ENCODE measurements around the gene SP2.

DNA sequence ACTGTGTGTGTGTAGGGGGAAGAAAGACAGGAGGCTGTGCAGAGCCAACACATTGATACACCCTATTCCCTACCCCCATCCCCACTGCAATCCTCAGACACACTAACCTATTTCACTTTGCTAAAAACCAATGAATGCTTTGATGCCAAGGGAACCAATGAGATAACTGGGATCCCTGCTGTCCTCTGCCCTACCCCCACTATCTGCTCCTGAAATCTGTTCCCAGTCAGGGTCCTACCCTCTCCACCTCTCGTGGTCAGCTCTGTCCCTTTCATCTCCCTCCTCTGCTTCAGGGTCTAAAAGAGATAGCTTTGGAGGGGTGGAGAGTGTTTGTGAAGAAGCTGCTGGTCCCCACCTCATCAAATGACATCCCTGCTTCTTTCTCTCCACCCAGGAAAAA is 26.0 kb upstream of the SP2 start:
- TF ChIP-seq GATA3 (IDR thresholded peaks at IDR 0.05; ENCODE audit: low read depth, low read length) (no peak), GATA2 (IDR thresholded peaks at IDR 0.05; ENCODE audit: low read depth, low read length) (no peak)

Measured in SH-SY5Y (cell line).